GOT3 (cell line): Measurements from ENCODE around the gene TMEM218.
"Not testable (repeated sequence)": the region's sequence is repeated elsewhere in the genome, so short reads cannot be mapped to it uniquely, and the experiment has no call there.

Source experiments
- DNase-seq: peaks from one replicate; lab custom pipeline; 2025; ENCODE audit warnings: mixed read lengths; lab: John Stamatoyannopoulos, UW

The TMEM218 gene

DNA sequence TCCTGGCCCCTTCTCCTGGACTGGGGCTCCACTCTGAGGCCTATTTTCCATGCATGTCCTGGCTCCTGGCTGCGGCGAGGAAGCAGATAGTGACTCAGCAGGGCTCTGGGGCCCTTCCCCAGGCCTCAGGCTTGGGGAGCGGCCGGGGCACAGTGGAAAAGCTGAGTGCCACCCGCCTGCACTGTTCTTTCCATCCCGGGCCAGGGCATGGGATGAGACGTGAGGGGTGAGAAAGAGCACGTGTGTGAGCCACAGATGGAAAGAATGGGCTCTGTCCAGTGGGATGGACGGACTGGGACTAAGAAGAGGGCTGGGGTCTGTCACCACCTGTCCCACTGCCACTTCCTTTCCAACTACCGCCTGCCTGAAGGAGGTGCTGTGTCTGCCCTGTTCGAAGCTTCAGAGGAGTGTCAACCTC is 35.5 kb downstream of the TMEM218 start:
- DNase-seq = no peak

DNA sequence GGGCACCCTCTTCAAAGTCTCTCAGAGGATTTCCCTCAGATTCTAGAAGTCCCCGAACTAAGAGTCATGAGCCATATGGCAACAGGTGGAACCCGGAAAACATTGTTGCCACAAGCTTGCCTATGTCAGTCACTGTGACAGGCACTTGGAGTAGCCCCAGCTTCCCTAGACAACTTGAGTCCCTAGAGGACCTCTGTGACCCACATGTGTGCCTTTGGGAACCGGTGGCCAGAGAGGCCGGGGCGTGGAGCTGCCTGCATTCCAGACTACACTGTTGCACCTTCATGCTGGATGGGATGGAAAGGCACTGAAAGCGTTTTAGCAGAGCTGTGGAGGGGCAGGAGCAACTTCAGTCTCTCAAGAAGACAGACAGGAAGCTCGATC is 36.2 kb downstream of the TMEM218 start:
- no peak for DNase-seq

DNA sequence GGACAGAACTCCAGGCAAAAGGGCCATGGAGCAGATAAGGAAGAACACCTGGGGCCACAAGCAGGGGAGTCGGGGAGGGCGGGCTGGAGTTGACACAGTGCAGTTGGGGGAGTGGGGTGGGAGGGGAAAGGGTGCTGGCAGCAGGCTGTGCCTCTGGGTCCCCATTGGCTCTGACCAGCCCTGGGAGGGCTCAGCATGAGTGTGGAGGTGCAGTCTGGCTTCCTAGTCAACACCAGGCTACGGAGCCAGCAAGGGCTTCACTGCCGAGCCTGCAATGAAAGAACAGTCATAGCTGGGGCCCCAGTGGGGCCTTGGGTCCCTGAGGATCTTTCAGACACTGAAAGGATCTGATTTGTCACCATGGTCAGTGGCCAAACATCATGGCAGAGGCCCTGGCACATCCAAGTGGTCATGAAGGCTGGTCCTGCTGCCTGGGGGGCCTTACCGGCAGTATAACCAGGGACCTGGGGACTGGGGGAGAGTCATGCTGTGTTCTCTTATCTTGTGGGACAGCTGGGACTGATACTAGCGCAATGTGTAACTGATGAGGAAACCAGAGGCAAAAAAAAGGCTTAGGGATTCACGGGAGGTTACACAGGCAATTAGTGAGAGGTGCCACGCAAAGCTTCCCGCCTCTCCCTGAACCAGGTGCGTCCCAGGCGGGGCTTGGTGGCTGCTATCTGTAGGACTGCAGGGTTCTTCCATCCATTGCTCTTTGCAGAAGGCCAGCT is 36.8 kb downstream of the TMEM218 start:
- DNase-seq = no peak

DNA sequence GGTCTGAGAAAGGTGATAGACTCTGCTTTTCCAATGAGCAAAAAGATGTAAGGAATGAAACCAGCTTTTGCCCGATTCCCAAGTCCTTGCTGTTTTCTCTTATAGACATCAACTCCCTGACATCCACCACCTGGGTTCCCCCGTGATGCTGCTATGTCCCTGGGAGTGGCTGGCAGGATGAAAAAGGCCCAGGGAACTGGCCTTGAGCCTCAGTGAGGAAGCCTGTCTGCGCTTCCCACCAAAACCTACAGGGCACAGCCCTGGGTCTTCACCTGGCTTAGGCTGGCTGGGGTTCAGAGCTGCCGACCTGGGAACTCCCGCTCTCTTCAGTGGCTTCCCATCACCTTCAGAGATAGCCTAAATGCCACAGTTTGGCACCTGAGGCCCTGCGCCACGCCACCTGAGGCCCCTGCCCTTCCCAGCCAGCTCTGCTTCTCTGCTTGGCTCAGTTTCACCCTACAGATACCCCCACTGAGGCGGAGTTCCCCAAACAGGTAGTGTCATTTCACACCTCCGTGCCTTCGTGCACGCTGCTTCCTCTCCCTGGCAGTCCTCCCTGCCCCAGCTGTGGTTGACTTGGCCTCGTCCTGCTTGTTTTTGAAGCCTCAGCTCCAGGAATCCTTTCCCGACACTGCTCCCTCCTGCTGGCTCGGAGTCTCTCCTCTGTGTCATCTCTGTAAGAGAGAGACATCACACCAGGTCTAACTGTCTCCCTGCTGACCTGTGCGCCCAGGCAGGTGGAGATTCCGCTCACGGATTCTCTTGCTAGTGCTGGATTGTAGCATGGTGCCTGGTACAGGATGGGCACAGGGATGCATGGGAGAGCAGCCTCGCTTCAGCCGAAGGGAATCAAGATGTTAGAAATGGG is 37.6 kb downstream of the TMEM218 start:
- no peak for DNase-seq

DNA sequence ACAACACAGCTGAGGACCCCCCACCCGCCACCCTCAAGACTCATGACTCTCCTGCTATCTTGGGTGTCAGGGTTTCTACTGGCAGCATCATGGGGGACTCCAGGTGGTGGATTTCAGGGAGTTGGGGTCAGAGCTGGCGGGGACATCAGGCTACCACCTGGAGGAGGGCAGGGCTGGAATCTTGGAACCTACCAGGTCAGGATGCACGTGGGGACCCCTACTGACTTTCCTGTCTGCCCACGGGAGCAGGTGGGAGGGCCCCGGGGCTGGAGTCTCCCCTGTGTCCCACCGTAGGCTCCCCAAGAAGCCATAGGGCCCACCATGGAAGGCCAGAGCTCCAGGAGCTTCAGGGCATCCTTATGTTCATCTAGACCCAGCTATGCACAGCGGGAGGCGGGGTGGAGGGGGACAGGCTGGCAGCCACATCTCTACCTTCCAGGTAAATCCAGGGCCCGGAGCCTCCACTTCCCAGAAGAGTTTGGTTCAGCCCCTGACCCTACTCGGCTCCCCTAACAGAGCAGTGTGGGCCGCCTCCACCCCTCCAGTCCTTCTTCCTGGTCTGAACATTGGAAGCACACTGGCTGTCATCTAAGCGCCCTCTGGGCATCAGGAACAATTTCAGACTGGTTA is 38.4 kb downstream of the TMEM218 start:
- no peak for DNase-seq

DNA sequence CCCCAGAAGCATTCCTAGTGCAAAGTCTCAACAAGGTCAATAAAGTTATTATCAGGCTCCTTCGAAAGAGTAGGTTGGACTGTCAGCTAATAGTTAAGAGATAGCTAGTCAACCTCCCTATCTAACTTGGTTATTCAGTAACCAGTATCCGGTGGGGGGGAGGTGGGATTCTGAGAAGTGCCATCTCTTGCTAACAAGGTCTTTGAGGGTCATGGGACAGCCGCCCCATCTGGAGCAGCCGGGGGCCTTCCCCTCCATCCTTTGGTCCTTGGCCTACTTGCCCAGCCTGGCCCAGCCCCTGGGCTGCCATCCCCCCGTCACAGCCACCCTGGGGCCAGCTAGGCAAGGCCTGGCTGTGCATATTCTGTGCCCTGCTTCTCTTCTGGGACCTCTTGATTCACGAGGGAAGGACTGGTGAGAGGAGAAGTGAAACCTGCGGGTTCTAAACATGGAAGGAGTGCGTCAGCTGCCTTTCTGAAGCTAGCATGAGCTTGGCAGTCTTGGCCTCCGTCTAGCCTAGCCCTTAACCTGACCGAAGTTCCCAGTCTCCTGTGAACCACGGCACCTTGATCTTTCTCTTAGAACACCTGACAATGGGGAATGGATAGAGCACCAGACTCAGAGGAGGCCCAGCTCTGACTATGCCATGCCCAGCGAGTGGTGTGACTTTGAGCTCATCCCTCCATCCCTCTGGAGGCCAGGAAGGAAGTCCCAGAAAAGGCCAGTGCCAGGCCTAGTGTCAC is 39.0 kb downstream of the TMEM218 start:
- DNase-seq = no peak

DNA sequence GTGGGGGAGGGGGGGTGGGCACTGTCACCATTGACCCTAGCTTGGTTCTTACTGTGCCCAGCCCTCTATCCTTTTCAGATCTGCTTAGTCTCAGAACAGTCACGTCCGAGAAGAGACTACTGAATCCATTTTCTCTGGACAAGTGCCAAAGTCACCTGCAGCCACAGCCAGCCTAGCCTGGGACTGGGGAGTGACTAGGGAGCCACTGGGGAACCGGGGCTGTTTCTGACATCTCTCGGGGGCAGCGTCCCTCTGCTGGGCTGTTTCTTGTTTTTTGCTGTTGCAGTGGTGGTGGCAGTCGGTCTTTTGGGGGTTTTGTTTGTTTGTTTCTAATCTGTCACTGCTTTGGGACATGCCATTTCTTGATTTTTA is 39.6 kb downstream of the TMEM218 start:
- no peak for DNase-seq

DNA sequence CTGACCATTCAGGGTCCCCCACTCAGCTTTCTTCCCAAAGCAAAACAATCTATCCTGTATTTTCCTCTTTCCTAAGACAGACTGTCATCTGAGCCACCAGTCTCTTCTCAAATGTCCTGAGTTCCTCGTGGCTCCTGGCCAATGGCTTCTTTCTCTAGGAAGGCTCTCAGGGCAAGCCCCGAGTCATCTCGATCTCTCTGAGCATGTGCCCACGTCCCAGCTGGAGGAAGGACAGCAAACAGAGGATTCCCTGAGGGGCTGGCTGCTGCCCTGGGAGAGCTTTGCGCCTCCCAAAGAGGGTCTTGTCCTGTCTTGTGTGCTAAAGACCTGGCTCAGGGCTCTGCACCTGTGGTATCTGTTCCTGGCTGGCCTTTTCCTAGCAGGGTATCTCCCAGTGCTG is 40.0 kb downstream of the TMEM218 start:
- DNase-seq = no peak

DNA sequence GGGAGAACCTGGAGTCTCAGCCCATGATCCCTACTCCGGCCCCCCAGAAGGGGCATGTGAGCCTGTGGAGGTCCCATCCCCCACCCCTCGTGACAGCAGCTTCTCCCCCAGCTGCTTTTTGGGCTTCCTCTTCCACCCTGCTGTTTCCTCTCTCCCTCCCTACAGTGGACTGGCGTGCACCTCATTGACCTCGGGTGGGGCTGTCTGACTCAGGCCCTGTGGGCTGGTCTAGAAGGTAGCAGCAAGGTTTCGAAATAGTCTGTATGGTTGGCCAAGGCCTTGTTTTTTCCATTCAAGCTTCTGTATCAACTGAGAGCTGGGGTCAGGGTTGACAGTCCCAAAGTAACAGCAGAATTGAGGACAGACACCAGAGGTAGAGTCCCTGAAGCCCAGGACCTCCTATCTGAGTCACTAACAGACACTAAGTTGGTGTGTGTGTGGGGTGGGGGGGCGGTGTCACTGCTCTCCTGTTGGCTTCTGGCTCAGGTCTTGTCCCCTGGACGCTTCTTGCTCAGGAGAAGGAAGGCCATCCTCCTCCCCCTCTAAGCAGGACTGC is 40.6 kb downstream of the TMEM218 start:
- DNase-seq = no peak

DNA sequence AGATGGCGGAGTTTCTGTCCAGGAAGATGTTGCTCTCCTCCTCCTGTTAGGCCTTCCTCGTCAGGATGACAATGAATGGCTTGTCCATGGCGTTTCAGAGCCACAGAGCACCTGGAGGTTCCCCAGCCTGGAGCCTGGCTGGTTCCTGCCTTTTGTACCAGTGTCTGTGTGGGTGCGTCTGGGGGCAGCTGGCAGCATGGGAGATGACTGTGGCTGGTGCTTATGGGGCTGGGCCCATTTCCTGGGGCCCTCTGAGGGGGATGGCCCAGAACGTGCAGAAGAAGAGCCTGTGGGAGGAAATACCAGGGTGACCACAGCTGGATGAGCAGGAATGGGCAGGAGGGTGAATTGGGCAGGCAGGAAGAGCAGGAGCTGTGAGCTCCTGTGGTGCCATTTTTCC is 41.6 kb downstream of the TMEM218 start:
- no peak for DNase-seq

DNA sequence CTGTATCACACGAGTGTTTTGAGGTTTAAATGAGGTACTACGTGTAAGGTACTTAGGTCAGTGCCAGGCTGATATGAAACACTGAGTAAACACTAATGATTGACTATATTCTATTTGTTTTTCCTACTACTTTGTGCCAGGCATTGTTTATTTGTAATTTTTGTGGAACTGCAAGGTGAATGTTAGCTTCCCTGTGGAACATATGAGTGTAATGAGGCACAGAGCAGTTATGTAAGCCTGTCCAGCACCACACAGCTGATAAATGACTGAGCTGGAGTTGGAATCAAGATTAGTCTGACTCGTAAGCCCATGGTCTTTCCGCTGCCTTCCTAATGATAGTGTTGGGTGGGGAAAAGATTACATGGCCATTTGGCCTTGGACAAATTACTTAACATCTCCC is 42.4 kb downstream of the TMEM218 start:
- no peak for DNase-seq

DNA sequence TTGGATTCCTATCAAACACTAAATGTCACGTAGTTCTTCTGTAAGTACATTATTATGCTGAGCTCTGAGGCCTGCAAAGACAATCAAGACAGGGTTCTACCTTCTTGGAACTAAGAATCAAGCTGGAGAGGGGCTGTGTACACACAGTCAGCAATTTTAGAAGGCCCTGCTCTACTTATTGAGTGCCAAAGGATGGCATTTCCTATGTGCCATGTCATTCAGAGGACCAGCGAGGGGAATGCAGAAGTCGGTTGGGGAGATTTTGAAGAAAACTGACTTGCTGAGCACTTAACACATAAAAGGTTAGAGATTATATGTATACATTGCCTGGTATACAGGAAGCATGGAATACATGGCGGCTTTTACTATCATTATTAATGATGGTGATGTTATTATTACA is 43.1 kb downstream of the TMEM218 start:
- no peak for DNase-seq

DNA sequence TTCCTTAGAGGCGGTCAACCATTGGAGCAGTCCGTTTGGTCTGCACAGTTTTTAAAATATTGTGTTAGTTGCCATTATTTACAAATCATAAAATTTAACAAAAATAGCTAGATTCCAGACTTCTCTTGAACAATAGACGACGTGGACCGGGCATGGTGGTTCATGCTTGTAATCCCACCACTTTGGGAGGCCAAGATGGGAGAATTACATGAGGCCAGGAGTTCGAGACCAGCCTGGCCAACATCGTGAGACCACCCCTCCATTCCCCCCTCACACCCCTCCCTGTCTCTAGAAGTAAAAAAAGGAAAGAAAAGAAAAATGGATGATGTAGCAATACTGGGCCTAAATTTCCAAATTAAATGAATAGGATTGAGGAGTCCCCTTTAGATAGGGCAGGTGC is 47.4 kb downstream of the TMEM218 start:
- no peak for DNase-seq

DNA sequence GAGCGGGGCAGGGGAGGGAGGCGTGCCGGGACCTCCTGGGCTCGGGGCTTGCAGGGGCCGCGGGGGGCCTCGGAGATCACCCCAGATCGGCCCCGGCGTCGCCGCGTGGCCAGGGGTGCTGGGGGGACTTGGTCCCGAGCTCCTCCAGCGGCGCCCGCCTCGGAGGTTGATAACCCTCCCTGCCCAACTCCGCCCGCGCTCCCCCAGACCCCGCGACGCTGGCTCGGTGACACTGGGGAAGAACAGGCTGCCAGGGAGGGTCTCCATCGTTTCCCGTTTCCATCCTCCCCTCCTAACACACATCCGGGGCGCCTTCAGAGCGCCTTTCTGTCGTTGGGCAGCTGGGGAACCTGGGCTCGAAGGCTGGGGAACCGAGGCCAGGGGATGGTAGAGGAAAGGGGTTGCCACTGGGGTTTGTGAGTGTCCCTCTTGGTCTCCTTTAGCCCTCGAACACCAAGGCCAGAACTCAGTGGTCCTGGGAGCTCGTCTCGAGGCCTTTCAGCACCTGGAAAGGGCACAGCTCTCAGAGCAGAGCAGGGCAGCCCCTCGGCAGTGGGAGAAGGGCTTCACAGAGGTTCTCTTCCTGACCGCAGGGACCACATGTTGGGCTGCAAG is 47.9 kb downstream of the TMEM218 start:
- DNase-seq = no peak

DNA sequence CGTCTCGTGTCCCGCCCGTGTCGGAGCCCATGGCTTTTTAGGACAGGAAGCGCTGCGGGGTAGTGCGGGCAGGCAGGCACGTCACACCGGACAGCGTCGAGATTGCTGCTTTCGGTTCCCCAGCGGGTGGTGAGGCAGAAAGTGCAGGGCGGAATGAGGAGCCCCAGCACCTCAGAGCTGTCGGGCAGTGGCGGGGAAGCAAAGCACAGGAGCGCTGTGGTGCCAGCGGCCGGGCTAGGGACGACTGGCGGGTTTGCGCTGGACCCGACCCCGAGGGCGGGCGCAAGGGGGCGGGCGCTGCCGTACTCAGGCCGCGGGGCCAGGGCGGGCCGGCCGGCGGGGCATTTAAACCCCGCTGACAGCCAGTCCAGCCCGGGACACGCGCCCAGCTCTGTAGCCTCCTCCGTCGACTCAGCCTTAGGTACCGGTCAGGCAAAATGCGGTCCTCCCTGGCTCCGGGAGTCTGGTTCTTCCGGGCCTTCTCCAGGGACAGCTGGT is 48.4 kb downstream of the TMEM218 start, which contains the start of gene SLC37A2:
Gene SLC37A2, plus strand, starts transcription at position 375 of the 498 bp plus-strand sequence. Its CDS starts 63 bp downstream, at position 438.
- no peak for DNase-seq

DNA sequence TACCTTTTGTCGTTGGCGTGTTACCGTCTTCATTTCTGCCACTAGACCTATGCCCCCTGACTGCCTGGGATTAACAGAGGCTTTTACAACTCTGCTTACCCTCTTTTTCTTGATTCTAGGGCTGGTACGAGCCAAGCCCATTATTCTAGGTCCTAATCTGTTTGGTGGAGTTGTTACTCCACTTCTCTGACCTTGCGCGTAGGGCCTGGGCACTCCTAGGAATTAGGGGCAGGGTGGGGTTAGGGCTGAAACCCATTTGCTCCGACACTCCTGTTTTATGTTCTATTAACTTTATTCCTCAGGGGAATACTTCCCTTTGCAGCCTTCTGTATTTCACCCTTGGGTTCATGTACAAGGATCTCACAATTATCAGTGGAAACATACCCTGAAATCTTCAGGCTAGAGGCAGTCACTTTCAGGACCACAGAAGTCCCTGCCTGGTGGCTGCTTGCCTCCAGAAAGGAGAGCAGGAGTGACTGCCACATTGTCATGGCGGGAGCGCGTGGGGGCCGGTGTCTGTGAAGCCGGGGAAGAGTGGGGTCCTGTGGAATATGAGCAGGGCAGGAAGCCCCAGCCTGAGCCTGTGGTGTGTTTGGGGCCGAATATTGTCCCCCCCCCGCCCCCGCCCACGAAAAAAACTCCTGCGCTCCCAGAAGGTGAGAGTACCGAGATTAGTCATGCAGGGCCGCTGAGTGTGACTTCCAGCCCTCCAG is 49.1 kb downstream of the TMEM218 start:
- DNase-seq = no peak

DNA sequence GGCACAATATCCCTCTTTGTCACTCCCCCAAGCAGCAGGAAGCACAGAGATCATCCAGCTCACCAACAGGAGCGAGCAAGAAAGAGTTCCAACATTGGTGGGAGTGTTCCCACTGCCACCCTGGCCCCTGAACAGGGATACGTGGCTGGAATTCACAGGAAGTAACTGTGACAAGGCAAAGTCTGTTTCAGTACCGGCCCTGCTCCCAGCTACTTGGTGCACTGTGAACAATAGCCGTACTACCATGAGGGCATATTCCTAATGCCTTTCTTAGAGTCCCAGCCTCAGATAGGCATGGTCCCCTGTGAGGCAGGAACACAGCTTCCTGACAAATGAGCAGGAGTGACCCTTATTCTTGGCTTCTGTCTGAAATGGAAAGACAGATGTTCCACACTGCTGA is 50.1 kb downstream of the TMEM218 start:
- DNase-seq = no peak

DNA sequence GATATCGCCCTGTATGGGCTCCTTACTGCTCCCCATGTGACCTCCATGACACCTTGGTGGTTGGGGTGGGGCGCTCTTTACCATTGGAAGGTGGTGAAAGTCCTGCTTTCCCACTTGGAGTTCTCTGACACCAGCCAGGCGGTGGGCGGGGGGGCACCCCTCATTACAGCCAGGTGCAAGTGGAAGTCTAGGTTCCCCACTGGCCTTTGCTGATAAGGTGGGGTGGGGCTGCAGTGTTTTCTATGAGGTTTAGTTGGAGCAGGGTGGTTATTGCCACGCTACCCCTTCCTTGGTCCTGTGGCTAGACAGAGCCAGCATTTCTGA is 53.8 kb downstream of the TMEM218 start:
- DNase-seq = no peak

DNA sequence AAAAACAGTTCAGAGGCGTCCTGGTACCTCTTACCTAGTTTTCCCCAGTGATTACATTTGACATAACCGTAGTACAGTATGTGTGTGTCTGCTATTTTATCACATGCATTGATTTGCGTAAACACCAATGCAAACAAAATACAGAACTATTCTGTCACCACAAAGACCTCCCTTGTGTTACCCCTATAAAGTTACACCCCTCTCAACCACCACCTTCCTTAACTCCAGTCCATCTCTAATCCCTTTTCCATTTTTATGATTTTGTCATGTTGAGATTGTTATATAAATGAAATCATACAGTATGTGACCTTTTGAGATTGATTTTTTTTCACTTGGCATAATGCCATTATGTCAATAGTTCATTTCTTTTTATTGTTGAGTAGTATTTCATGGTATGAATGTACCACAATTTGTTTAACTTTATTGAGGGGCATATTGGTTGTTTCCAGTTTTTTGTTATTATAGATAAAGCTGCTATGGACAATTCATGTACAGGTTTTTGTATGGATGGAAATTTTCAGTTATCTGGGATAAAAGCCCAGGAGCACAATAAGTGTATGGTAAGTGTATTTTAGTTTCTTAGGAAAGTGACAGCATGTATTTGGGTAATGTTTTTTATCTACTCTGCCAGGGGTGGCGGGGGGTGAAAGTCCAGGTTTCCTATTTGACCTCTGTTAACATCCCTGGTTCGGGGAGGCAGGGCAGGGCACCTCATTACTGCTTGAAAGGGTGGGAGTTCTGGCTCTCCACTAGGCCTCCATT is 54.3 kb downstream of the TMEM218 start:
- no peak for DNase-seq

DNA sequence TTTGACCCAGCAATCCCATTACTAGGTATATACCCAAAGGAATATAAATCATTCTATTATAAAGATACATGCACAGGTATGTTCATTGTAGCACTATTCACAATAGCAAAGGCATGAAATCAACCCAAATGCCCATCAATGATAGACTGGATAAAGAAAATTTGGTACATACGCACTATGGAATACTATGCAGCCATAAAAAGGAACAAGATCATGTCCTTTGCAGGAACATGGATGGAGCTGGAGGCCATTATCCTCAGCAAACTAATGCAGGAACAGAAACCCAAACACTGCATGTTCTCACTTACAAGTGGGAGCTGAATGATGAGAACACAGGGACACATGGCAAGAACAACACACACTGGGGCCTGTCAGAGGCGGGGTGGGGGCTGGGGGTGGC is 55.3 kb downstream of the TMEM218 start:
- not testable (repeated sequence) for DNase-seq
